K562 (cell line): ENCODE measurements around the gene FGF14. TPM values are rescaled to one million over a fixed set of nuclear protein-coding genes. Genes with fewer than 3 reads are reported as not detected.

Experiments used
- ARID3A ChIP-seq: IDR thresholded peaks from 2 replicates; pipeline ENCODE4 v1.6.1; 2012; ENCODE audit warnings: low read depth, low read length, improper control_type of control experiment, borderline replicate concordance
- CC2D1A ChIP-seq: fragments of 450-650 bp; IDR thresholded peaks from 2 replicates; pipeline ENCODE4 v1.6.1; 2017; ENCODE audit warnings: mild to moderate bottlenecking
- LCOR ChIP-seq: sonication (generic); formaldehyde crosslinking; IDR thresholded peaks from 2 replicates; pipeline ENCODE4 v1.8.0; 2022; ENCODE audit warnings: mild to moderate bottlenecking, missing genetic modification reagents
- NEUROD1 ChIP-seq: fragments of 150-350 bp; IDR thresholded peaks from 2 replicates; pipeline ENCODE4 v1.6.1; 2014; ENCODE audit warnings: borderline replicate concordance, low read length, low read depth; ENCODE audit not compliant: partially characterized antibody
- PURB ChIP-seq: sonication (generic); formaldehyde crosslinking; IDR thresholded peaks from 2 replicates; pipeline ENCODE4 v1.9.0; 2021; ENCODE audit warnings: low read depth, mild to moderate bottlenecking, missing genetic modification reagents
- SIX5 ChIP-seq, 2 experiments: IDR thresholded peaks; 2 replicates each; pipeline ENCODE4 v1.6.1; 2011; ENCODE audit warnings: low read length in 2 of 2, borderline replicate concordance in 1 of 2, low read depth in 1 of 2, mild to moderate bottlenecking in 1 of 2, moderate library complexity in 1 of 2; ENCODE audit not compliant: insufficient read depth in 1 of 2
- TBL1XR1 ChIP-seq, 2 experiments: IDR thresholded peaks; 2 replicates each; pipeline ENCODE4 v1.6.1; 2012; ENCODE audit warnings: improper control_type of control experiment in 2 of 2, low read length in 2 of 2, mild to moderate bottlenecking in 1 of 2
- ZMIZ1 ChIP-seq, 2 experiments: fragments of 150-350 bp in 1 of 2; IDR thresholded peaks; 2 replicates each; pipeline ENCODE4 v1.6.1; 2012 to 2016; ENCODE audit warnings: low read depth in 2 of 2, low read length in 2 of 2, mild to moderate bottlenecking in 1 of 2, moderate library complexity in 1 of 2
- polyA plus RNA-seq, 8 experiments: library from polyadenylated mRNA; depleted of rRNA in 4 of 8; stranded (reverse) in 5 of 8; unstranded in 3 of 8; fragments of >200 nt; fragmentation: Nextera tagmentation in 2 of 8; fragmentation: Illumina TruSeq in 1 of 8; extraction: Ambion mirVana in 2 of 8; extraction: Trizol in 1 of 8; gene quantifications; 2 replicates each; pipeline versions ENCODE4 v1.2.1 to v1.2.3, GENCODE V29; 2011 to 2014; ENCODE audit warnings: inconsistent platforms in 1 of 8, missing spikeins in 1 of 8
- total RNA-seq, 7 experiments: library from RNA; depleted of rRNA in 6 of 7; stranded (reverse); fragments of >200 nt in 6 of 7; fragmentation: Illumina TruSeq in 2 of 7; extraction: Trizol in 2 of 7; gene quantifications; 2 replicates each; pipeline versions ENCODE4 v1.2.1 to v1.2.3, GENCODE V29; 2011 to 2021; ENCODE audit warnings: low replicate concordance in 1 of 7

FGF14 gene
- total and polyA plus RNA-seq, 9 of the 15 experiments (the other 6 are each of a cell fraction or from before 2014, with no cell fraction given) = not detected

- TF ChIP-seq ARID3A (no peak), TBL1XR1 (IDR thresholded peaks at IDR 0.05; ENCODE audit: low read length in 2 of 2) (no peak), CC2D1A (no peak), SIX5 (IDR thresholded peaks at IDR 0.05; ENCODE audit: borderline replicate concordance in 1 of 2, insufficient read depth in 1 of 2, low read depth in 1 of 2, low read length in 2 of 2) (no peak), NEUROD1 (no peak), PURB (no peak), LCOR (CRISPR knock-in tag) (no peak), ZMIZ1 (IDR thresholded peaks at IDR 0.05; ENCODE audit: low read depth in 2 of 2, low read length in 2 of 2) (no peak)
Measured at GRCh38 chr13:102147353-102147752, 254.5 kb downstream of the FGF14 start (continued).
